HS-27A (cell line): ENCODE measurements around the gene MANSC4.

Experiments used
- DNase-seq: peaks from one replicate; pipeline ENCODE4 v3.0.0-alpha.2; 2012; ENCODE audit warnings: low read depth, missing footprints

MANSC4 gene

DNA sequence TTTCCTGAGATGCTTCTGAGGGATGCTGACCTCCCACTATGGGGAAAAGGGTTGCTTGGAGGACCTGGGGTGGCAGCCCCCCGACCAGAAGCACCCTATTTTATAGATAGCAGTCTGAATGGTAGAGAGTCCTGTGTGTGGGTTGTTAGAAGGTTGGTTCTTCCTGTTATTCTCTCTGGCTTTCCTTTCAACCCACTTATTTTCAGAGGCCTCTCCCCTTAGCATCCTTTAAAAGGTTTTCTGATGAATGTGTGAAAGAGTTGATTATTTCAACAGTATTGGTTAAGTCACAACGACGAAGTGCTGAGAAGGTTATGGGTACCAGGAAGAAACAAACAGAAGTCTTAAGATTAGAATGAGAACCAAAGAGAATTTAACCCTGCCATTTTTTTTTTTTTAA is 20.8 kb upstream of the MANSC4 start:
- no peak for DNase-seq

DNA sequence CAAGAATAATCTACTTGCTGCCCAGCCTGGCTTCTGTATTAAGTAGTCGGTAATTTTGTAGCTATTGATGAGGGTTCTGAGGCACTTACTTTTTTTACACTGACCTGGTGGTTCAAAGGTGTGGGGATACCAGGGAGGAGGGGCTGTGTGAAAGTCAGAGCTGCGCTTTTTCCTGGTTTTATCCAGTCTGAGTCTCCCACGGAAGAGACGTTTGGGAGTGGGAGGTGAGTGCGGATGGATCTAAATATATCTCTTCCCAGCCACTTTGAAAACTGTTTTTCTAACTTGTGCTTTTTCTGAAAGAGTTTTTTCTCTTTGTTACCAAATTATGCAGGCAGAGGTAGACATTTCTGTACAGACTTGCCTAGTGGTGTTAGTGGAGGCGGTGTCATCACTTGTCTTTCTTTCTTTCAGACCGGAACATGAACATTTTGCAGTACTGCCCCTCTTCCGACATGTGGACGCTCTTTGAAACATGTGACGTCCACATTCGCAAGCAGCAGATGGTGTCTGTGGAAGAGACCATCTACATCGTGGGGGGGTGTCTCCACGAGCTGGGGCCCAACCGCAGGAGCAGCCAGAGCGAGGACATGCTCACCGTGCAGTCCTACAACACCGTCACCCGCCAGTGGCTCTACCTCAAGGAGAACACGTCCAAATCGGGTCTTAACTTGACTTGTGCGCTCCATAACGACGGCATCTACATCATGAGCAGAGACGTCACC is 17.4 kb upstream of the MANSC4 start:
- no peak for DNase-seq

GRCh38 chr12:27796128-27796527 is 16.1 kb upstream of the MANSC4 start:
- DNase-seq: no peak

DNA sequence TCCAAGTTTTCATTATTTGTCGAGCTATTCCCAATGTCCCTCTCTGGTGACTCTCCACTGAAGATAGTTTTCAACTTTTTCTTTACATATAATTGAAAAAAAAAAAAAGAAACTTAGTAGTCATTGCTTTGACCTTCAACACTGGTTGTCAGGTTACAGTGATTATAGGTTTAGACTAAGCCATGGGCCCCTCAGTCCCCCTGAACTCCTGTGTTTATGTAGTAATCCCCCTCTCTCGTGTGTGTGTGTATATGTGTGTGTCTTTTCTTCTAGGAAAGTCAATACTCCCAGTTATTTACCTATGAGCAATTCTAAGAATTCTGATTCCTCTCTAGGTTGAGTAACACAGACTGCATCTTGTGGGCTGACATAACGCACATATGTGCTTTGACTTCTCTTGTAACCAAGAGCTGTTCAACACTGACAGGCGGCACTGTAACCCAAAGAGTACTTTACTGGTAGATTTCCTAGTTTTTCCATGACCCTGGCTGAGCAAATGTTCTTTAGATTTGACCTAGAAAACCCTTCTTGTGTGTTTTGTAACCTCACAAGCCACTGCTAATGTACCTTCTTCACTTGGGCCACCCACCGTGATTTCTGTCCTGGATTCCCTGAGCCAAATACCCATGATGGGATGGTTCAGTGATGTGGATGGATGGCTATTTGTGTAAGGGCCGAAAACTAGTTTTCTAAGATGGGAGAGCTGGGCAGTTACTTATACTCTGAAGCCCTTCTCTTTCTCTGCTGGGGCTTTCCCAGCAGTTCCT is 15.0 kb upstream of the MANSC4 start:
- DNase-seq: no peak

DNA sequence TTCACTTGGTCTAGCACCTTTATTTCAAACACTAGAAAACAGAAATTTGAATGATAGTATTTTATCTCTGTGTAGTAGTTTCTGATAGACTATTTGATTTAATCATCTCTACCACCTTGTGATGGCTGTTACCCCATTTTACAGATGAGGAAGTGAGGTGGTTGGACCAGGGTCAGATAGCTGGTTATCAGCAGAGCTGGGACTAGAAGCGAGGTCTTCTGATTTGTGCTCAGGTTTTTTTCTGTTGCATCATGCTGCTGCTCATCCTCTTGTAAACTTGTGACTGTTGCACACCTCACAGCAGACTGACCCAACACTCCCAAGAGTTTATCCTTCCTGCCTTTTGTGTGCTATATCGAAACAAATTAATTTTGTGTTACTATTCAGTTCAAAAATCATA is 10.1 kb upstream of the MANSC4 start:
- DNase-seq: no peak

GRCh38 chr12:27787559-27787958 is 7.5 kb upstream of the MANSC4 start:
- DNase-seq: no peak

DNA sequence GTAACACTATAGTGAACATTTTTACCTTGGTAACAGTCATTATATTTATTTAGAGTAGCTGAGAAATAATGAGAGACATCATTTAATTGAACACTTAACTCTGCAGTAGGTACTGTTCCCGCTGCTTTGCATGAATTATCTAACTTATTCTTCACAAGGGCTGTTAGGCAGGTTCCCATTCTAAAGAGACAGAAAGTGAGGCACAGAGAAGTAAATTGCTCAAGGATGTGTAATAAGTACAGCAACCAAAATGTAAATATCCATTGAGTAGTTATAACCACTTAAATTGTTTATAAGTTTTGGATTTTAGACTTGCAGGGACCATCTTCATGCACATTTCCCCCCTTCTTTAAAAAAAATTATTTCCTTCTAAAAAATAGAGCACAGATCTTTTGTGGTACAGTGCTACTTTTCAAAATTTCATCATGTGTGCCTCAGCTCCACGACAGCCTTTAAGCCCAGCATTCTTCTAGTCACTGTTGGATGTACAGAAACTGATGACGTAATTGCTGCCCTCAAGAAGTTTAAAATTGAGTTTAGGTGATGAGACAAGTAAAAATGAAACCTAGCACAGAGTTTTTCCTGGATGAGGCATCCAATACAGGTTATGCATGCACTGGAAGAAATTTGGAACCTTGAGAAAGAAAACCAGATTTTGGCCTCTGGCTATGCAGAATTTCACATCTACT is 6.0 kb upstream of the MANSC4 start:
- DNase-seq: no peak

DNA sequence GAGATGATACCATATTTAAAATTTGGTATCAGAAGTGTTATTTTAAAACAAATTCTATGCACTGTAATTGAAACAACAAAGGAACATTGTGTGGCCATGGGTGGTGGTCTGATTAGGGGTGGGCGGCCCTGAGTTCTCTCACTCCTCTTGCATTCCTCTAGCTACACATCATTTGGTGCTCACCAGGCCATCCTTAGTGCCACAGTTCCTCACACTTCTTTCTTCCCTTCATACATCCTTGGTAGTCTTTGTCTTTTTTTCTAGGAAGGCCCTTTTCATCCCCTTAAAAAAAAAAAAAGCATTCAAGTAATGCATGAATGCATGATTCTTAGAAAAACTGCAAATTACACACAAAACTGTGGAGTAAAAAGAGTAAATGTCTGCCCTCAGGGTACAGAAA is 2.4 kb upstream of the MANSC4 start:
- no peak for DNase-seq

DNA sequence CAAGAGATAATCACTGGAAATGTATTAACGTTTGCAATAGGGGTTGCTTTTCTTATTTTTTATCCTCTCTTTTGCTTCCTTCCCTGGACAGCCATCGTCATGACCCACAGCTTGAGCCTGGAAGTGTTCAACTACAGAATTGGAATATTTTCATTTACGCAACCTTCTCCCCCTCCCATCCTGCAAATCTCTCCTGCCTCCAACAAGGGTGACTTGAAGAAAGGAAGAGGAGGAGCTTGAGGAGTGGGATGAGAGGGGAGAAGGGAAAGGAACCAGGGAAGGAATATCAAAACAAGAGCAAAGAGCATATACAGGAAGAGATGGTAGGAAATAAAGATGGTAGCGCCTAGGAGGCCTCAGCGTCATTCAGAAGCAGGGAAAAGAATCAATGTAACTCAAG is 1.6 kb upstream of the MANSC4 start:
- DNase-seq: no peak

DNA sequence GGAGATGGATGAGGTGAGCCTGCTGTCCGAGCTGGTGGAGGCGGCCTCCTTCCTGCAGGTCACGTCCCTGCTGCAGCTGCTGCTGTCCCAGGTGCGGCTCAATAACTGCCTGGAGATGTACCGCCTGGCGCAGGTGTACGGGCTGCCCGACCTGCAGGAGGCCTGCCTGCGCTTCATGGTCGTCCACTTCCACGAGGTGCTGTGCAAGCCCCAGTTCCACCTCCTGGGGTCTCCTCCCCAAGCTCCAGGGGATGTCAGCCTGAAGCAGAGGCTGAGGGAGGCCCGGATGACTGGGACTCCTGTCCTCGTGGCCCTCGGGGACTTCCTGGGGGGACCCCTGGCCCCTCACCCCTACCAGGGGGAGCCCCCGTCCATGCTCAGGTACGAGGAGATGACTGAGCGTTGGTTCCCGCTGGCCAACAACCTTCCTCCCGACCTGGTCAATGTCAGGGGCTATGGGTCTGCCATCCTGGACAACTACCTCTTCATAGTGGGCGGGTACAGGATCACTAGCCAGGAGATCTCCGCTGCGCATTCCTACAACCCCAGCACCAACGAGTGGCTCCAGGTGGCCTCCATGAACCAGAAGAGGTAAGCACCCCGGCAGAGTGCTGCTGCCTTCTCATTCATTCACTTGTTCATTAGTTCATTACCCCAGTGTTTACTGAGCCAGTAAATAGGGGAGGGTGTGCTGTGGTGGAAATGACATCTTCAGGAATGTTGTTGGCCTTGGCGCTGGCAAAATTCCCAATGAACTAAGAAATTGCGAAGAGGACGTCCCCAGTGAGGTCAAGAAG is 774 bp upstream of the MANSC4 start:
- no peak for DNase-seq

GRCh38 chr12:27779416-27779919 is 568 bp downstream of the MANSC4 start:
- no peak for DNase-seq

DNA sequence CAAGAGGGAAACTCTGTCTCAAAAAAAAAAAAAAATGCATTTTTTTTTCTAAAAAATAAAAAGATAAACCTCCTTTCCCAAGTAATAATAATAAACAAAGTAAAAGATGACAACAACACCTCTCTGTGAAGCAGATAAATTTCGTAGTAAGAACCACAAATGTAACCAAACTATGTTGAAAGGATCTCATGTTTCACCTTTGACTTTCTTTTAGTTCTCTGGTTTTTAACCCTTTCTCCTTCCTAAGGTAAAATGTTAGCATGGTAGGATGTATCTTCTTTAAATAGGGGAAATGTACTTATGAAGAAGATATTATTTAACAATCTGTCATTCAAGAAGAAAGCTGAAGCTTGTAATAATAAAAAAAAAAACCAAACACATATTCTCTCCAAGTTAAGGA is 1.8 kb downstream of the MANSC4 start:
- no peak for DNase-seq

GRCh38 chr12:27777141-27777540 is 2.9 kb downstream of the MANSC4 start:
- DNase-seq: no peak

- no peak for DNase-seq
Observed at GRCh38 chr12:27772328-27773049, 7.5 kb downstream of the MANSC4 start.

DNA sequence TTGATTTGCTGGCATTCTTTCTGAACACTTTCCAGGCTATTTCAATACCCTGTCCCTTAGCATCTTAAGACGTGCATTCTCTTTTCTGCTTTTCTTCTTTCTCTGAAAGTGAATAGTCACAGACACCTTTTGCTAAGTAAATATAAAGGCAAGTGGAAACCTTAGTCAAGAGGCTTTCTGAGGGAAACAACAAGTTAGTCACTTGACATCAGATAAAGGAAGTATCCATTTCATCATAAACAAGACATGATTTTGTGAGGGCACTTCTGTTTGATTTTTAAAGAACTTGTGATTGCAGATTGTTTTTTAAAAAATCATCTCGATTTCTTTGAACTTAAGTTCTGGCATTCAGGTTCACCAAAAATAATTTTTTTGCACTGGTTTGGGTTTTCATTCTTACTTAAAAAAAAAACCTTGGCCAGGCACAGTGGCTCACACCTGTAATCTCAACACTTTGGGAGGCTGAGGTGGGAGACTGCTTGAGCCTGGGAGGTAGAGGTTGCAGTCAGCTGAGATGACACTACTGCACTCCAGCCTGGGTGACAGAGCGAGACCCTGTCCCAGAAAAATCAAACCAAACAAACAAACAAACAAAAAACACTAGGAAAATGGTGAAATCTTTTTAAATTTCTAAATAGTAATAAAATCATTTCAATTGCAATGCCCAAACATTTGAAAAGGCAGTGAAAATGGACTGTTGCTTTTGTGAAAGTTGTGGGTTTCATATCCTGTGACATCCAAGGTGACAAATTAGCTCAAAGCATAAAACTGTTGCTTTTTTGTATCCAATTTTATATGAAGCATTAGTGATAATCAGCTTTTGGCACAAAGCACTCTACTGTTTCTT is 8.3 kb downstream of the MANSC4 start:
- DNase-seq: no peak

- no peak for DNase-seq
Observed at GRCh38 chr12:27769142-27769673, 10.8 kb downstream of the MANSC4 start.

- no peak for DNase-seq
Observed at GRCh38 chr12:27766587-27766986, 13.4 kb downstream of the MANSC4 start.

DNA sequence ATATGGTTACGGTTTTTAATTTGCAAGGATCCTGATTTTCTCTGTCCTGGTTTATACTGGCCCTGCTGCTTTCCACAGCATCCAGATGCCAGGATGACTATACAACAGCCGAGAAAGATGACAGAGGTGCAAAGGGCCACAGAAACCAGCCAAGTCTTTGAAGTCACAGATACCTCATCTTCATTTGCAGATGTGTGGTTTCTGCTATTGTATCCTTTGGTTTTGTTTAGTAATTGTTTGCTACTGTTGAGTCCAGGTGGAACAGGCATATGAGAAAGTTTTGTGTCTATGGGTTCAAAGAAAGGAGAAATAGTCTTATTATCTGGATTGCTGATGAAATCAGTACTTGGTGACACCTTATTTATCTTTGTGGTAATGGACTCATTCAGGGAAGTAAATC is 17.3 kb downstream of the MANSC4 start:
- DNase-seq: no peak

- DNase-seq: no peak
Observed at GRCh38 chr12:27756670-27757195, 23.3 kb downstream of the MANSC4 start.

DNA sequence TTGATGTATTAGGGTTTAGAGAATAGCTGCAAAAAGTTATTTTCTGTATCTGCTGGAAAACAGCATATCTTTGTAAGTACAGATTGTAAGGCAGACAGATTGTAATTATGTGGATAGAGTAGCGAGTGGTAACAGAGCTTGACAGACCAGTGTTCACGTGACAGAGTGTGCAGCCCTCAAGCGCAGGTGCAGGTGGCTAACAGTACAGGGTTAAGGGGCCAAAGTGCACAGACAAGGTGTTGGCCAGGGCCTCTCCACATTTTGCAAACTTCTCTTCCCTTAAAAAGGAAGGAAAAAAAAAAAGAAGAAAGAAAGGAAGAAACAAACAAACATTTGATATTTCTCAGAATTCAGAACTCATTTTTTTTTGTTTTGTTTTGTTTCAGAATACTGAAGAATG is 25.2 kb downstream of the MANSC4 start:
- no peak for DNase-seq
